A549 (cell line): ENCODE data around the gene ADGRL3. TPM values are rescaled to one million over a fixed set of nuclear protein-coding genes. Genes with fewer than 3 reads are reported as not detected.

Experiments used
- ATAC-seq, 2 experiments: fragments of 200-7000 bp in 1 of 2; fragments of >200 bp in 1 of 2; cut with Nextera tagmentation in 1 of 2; cut with Tn5 transposase in 1 of 2; 3 replicates each; pipeline versions ENCODE4 v1.8.0 to v1.9.1; 2018 to 2020; ENCODE audit warnings: mild to moderate bottlenecking in 1 of 2, moderate library complexity in 1 of 2
- CTCF ChIA-PET: fragments of 300-600 bp; sonication (Branson Sonifier 250); formaldehyde crosslinking; extraction: SDS; loops from one replicate; lab custom pipeline; 2021; ENCODE audit warnings: antibody characterized with exemption, inconsistent platforms; lab: Yijun Ruan, JAX
- POLR2A ChIA-PET: fragments of 350-600 bp; formaldehyde crosslinking; extraction: SDS; loops from one replicate; lab custom pipeline; 2021; ENCODE audit warnings: antibody characterized with exemption, inconsistent platforms; lab: Yijun Ruan, JAX
- DNase-seq, 2 experiments: peaks; one replicate each; pipeline versions ENCODE4 v3.0.0 to v3.0.0-alpha.2; 2011 to 2016; ENCODE audit warnings: low read depth in 1 of 2, low spot score in 1 of 2
- FAIRE-seq: peaks from 2 replicates; lab custom pipeline; 2011; peaks lifted over from hg19 to GRCh38; lab: Jason Lieb, UNC
- H3K27ac ChIP-seq, 2 experiments: fragments of >200 bp; sonication (Bioruptor Twin); formaldehyde crosslinking; 3 replicates each; pipeline ENCODE4 v1.5.1; 2016 to 2017
- H3K4me1 ChIP-seq: fragments of >200 bp; sonication (Bioruptor Twin); formaldehyde crosslinking; 3 replicates; pipeline ENCODE4 v1.6.1; 2016
- H3K4me2 ChIP-seq: fragments of >200 bp; sonication (Bioruptor Twin); formaldehyde crosslinking; 3 replicates; pipeline ENCODE4 v1.6.1; 2016
- H3K4me3 ChIP-seq: fragments of >200 bp; sonication (Bioruptor Twin); formaldehyde crosslinking; 3 replicates; pipeline ENCODE4 v1.5.1; 2016
- H3K9me3 ChIP-seq: fragments of >200 bp; sonication (Bioruptor Twin); formaldehyde crosslinking; 3 replicates; pipeline ENCODE4 v1.6.1; 2016
- BCL3 ChIP-seq: fragments of >200 bp; sonication (Bioruptor Twin); formaldehyde crosslinking; IDR thresholded peaks from 3 replicates; pipeline ENCODE4 v1.6.1; 2016
- CBX2 ChIP-seq: fragments of 200-600 bp; sonication (generic); IDR thresholded peaks from 2 replicates; pipeline ENCODE4 v1.6.1; 2016; ENCODE audit warnings: low read depth, mild to moderate bottlenecking, borderline replicate concordance
- CBX8 ChIP-seq: fragments of 200-600 bp; sonication (generic); IDR thresholded peaks from 2 replicates; pipeline ENCODE4 v1.6.1; 2016
- CEBPB ChIP-seq, 2 experiments: fragments of >200 bp in 1 of 2; sonication (Bioruptor Twin) in 1 of 2; formaldehyde crosslinking in 1 of 2; IDR thresholded peaks; 2 replicates each; pipeline ENCODE4 v1.6.1; 2012 to 2016
- CHD2 ChIP-seq: fragments of 150-350 bp; IDR thresholded peaks from 2 replicates; pipeline ENCODE4 v1.6.1; 2014; ENCODE audit warnings: low read length; ENCODE audit not compliant: partially characterized antibody
- CHD4 ChIP-seq: fragments of 200-600 bp; sonication (generic); IDR thresholded peaks from 2 replicates; pipeline ENCODE4 v1.6.1; 2016; ENCODE audit warnings: antibody characterized with exemption, mild to moderate bottlenecking, borderline replicate concordance
- E2F6 ChIP-seq: IDR thresholded peaks from 2 replicates; pipeline ENCODE4 v1.6.1; 2012; ENCODE audit warnings: low read depth, borderline replicate concordance
- EP300 ChIP-seq, 2 experiments: fragments of >200 bp; sonication (Bioruptor Twin); formaldehyde crosslinking; IDR thresholded peaks; 2 replicates in 1 of 2; 3 replicates in 1 of 2; pipeline ENCODE4 v1.6.1; 2016 to 2017
- FOSB ChIP-seq: fragments of 250-450 bp; sonication (Bioruptor Pico); IDR thresholded peaks from 2 replicates; pipeline ENCODE4 v1.5.0; 2020; ENCODE audit warnings: mild to moderate bottlenecking, moderate library complexity
- HMGXB4 ChIP-seq: fragments of 250-450 bp; sonication (Bioruptor Pico); IDR thresholded peaks from 2 replicates; pipeline ENCODE4 v1.5.0; 2021; ENCODE audit warnings: mild to moderate bottlenecking, moderate library complexity, borderline replicate concordance
- HOXA7 ChIP-seq: fragments of 250-450 bp; sonication (Bioruptor Pico); IDR thresholded peaks from 2 replicates; pipeline ENCODE4 v1.5.0; 2020; ENCODE audit warnings: mild to moderate bottlenecking, moderate library complexity
- HOXB5 ChIP-seq: fragments of 250-450 bp; sonication (Bioruptor Pico); IDR thresholded peaks from 2 replicates; pipeline ENCODE4 v1.5.0; 2020; ENCODE audit warnings: mild to moderate bottlenecking, moderate library complexity
- JUNB ChIP-seq: fragments of >200 bp; sonication (Bioruptor Twin); formaldehyde crosslinking; IDR thresholded peaks from 2 replicates; pipeline ENCODE4 v1.6.1; 2016
- MAX ChIP-seq: IDR thresholded peaks from 2 replicates; pipeline ENCODE4 v1.6.1; 2012
- MAZ ChIP-seq: fragments of 150-350 bp; IDR thresholded peaks from 2 replicates; pipeline ENCODE4 v1.6.1; 2014; ENCODE audit warnings: antibody characterized with exemption, low read depth, low read length, borderline replicate concordance
- MYC ChIP-seq: IDR thresholded peaks from 2 replicates; pipeline ENCODE4 v1.6.1; 2012; ENCODE audit warnings: mild to moderate bottlenecking, inconsistent platforms, low read length, improper control_type of control experiment, borderline replicate concordance
- NPAS2 ChIP-seq: fragments of 250-450 bp; sonication (Bioruptor Pico); IDR thresholded peaks from 2 replicates; pipeline ENCODE4 v1.8.0; 2022; ENCODE audit warnings: mild to moderate bottlenecking, moderate library complexity, borderline replicate concordance
- NR3C1 ChIP-seq: fragments of >200 bp; sonication (Bioruptor Twin); formaldehyde crosslinking; IDR thresholded peaks from 3 replicates; pipeline ENCODE4 v1.6.1; 2017
- PHF8 ChIP-seq: fragments of 200-600 bp; sonication (generic); IDR thresholded peaks from 2 replicates; pipeline ENCODE4 v1.6.1; 2016; ENCODE audit warnings: low read depth, mild to moderate bottlenecking, antibody characterized with exemption, moderate library complexity, borderline replicate concordance
- RARB ChIP-seq: fragments of 250-450 bp; sonication (Bioruptor Pico); IDR thresholded peaks from 2 replicates; pipeline ENCODE4 v1.8.0; 2021; ENCODE audit warnings: mild to moderate bottlenecking, moderate library complexity
- REST ChIP-seq: fragments of 200-600 bp; sonication (generic); IDR thresholded peaks from 2 replicates; pipeline ENCODE4 v1.6.1; 2016; ENCODE audit warnings: antibody characterized with exemption, mild to moderate bottlenecking, moderate library complexity
- RFX5 ChIP-seq: fragments of 450-650 bp; IDR thresholded peaks from 2 replicates; pipeline ENCODE4 v1.7.1; 2014; ENCODE audit warnings: antibody characterized with exemption, mild to moderate bottlenecking, moderate library complexity
- SMC3 ChIP-seq: fragments of >200 bp; sonication (Bioruptor Twin); formaldehyde crosslinking; IDR thresholded peaks from 3 replicates; pipeline ENCODE4 v1.6.1; 2018; ENCODE audit warnings: inconsistent platforms
- SREBF2 ChIP-seq: fragments of 450-650 bp; IDR thresholded peaks from 2 replicates; pipeline ENCODE4 v1.6.1; 2014; ENCODE audit warnings: mild to moderate bottlenecking, moderate library complexity
- TFCP2L1 ChIP-seq: fragments of 250-450 bp; sonication (Bioruptor Pico); IDR thresholded peaks from 2 replicates; pipeline ENCODE4 v1.5.0; 2021; ENCODE audit warnings: mild to moderate bottlenecking
- TP53 ChIP-seq: fragments of 250-450 bp; sonication (Bioruptor Pico); IDR thresholded peaks from 2 replicates; pipeline ENCODE4 v1.5.0; 2021; ENCODE audit warnings: mild to moderate bottlenecking, moderate library complexity
- ZSCAN20 ChIP-seq: fragments of 250-450 bp; sonication (Bioruptor Pico); IDR thresholded peaks from 2 replicates; pipeline ENCODE4 v1.8.0; 2022; ENCODE audit warnings: mild to moderate bottlenecking, moderate library complexity
- WGBS: methylation state at CpG from one replicate; pipeline ENCODE4 v1.1.6; 2017; ENCODE audit errors: missing lambda C conversion rate; 5-methylcytosine and 5-hydroxymethylcytosine counted together
- polyA plus RNA-seq, 4 experiments: library from polyadenylated mRNA; depleted of rRNA in 3 of 4; stranded (reverse); fragments of >200 nt; fragmentation: RNase III in 1 of 4; extraction: RNeasy Plus Mini Kit Qiagen cat#74134 plus additional on column Dnase treatment in 1 of 4; gene quantifications; 2 replicates in 3 of 4; 3 replicates in 1 of 4; pipeline ENCODE4 v1.2.3, GENCODE V29; 2011 to 2017

The ADGRL3 gene
- polyA plus RNA-seq, 2 of the 4 experiments (the other 2 are of a cell fraction), result 0.05 to 0.12 TPM

- DNase-seq (no peak), FAIRE-seq (no peak), ATAC-seq (no peak)
- TF ChIP-seq HOXB5 (CRISPR knock-in tag) (no peak), TP53 (CRISPR knock-in tag) (no peak), RARB (CRISPR knock-in tag) (no peak), E2F6 (no peak), ZSCAN20 (CRISPR knock-in tag) (no peak), CBX8 (no peak), PHF8 (no peak), REST (no peak), HOXA7 (CRISPR knock-in tag) (no peak), NPAS2 (CRISPR knock-in tag) (no peak), JUNB (no peak), CEBPB (IDR thresholded peaks at IDR 0.05) (no peak), FOSB (CRISPR knock-in tag) (no peak), MAX (no peak), BCL3 (no peak), EP300 (IDR thresholded peaks at IDR 0.05) (no peak), MAZ (no peak), SMC3 (no peak), HMGXB4 (CRISPR knock-in tag) (no peak)
- H3K27ac ChIP-seq, result no peak overlapping the region
- WGBS, result 15% methylated on average over 3 of the region's 3 CpGs
- H3K4me1 ChIP-seq, result no peaks in the 10 kb centered on the region
- ChIA-PET CTCF (no interaction called here), POLR2A (no interaction called here)
- H3K4me2 ChIP-seq, result no peak overlapping the region
- no peaks in the 10 kb centered on the region for H3K9me3 ChIP-seq
- no peak overlapping the region for H3K4me3 ChIP-seq
These were observed 92.2 kb downstream of the ADGRL3 start for GRCh38 chr4:61292322-61292721.

- ChIA-PET POLR2A (no interaction called here), CTCF (no interaction called here)
- FAIRE-seq (no peak), DNase-seq (no peak), ATAC-seq (no peak)
- H3K4me3 ChIP-seq, result no peak overlapping the region
- no peak overlapping the region for H3K27ac ChIP-seq
- H3K9me3 ChIP-seq, result no peaks in the 10 kb centered on the region
- 24% methylated on average over 7 of the region's 7 CpGs for WGBS
- no peaks in the 10 kb centered on the region for H3K4me1 ChIP-seq
- no peak overlapping the region for H3K4me2 ChIP-seq
- TF ChIP-seq SREBF2, result no peak
- TF ChIP-seq CHD4, result no peak
- TF ChIP-seq MAX, result no peak
- no peak for TF ChIP-seq CBX8
- TF ChIP-seq CBX2, result no peak
- TF ChIP-seq E2F6, result no peak
- no peak for TF ChIP-seq FOSB (CRISPR knock-in tag)
- TF ChIP-seq TFCP2L1 (CRISPR knock-in tag), result no peak
- TF ChIP-seq HMGXB4 (CRISPR knock-in tag), result no peak
- no peak for TF ChIP-seq MYC
- no peak for TF ChIP-seq HOXA7 (CRISPR knock-in tag)
- TF ChIP-seq CHD2, result no peak
- no peak for TF ChIP-seq NR3C1
- no peak for TF ChIP-seq RFX5
These were observed 93.7 kb downstream of the ADGRL3 start for GRCh38 chr4:61293707-61294400.
